MM.1S (cell line): ENCODE measurements around the gene NR1D2.

Experiments used
- CTCF ChIP-seq: fragments of 300-600 bp; sonication (generic); IDR thresholded peaks from 2 replicates; pipeline ENCODE4 v1.5.1; 2016; ENCODE audit warnings: antibody characterized with exemption, low read length, mixed read lengths
- EZH2 ChIP-seq: fragments of 300-600 bp; sonication (generic); optimal IDR thresholded peaks from 2 replicates; pipeline ENCODE3; 2017; ENCODE audit warnings: low read depth, mild to moderate bottlenecking, antibody characterized with exemption, low read length, mixed read lengths
- EZH2phosphoT487 ChIP-seq: fragments of 300-600 bp; sonication (generic); IDR thresholded peaks from 2 replicates; pipeline ENCODE4 v1.6.1; 2018; ENCODE audit warnings: antibody characterized with exemption, low read length

- no peak for TF ChIP-seq CTCF
- TF ChIP-seq EZH2 = no peak
- no peak for TF ChIP-seq EZH2phosphoT487
These were observed 24.0 kb upstream of the NR1D2 start for GRCh38 chr3:23921052-23921511.
